PC-9 (cell line): ENCODE results near the gene CYP2E1.

Experiments used
- CTCF ChIP-seq: fragments of 200-600 bp; sonication (generic); conservative IDR thresholded peaks from 2 replicates; pipeline ENCODE4 v1.6.1; 2017; ENCODE audit warnings: mixed run types, antibody characterized with exemption, mild to moderate bottlenecking, moderate library complexity
- EZH2 ChIP-seq: fragments of 200-600 bp; sonication (generic); IDR thresholded peaks from 2 replicates; pipeline ENCODE4 v1.8.0; 2017; ENCODE audit warnings: antibody characterized with exemption, low read depth

GRCh38 chr10:133528296-133528844, 1.2 kb downstream of the CYP2E1 start:
- TF ChIP-seq CTCF (no peak), EZH2 (no peak)
